NB4 (cell line): ENCODE data around the gene MEGF6.

Source experiments
- DNase-seq: peaks from one replicate; pipeline ENCODE4 v3.0.0; 2010; ENCODE audit warnings: low read depth
- H3K4me3 ChIP-seq: one replicate; pipeline ENCODE4 v1.5.1; 2011; ENCODE audit warnings: mild to moderate bottlenecking, low read depth, low read length, moderate library complexity
- MYC ChIP-seq: IDR thresholded peaks from 2 replicates; pipeline ENCODE4 v1.6.1; 2011; ENCODE audit warnings: low read depth, low read length
- POLR2A ChIP-seq: IDR thresholded peaks from 2 replicates; pipeline ENCODE4 v1.6.1; 2011; ENCODE audit warnings: mild to moderate bottlenecking; ENCODE audit not compliant: insufficient read length; ENCODE audit errors: extremely low read depth
- TF ChIP-seq, protein P1 (sequence below): IDR thresholded peaks from one replicate; pipeline ENCODE4 v1.5.1; 2012; ENCODE audit warnings: low read depth, low read length
- TF ChIP-seq, protein P2 (sequence below): IDR thresholded peaks from 2 replicates; pipeline ENCODE4 v1.6.1; 2011; ENCODE audit warnings: low read depth, low read length

Gene MEGF6

DNA sequence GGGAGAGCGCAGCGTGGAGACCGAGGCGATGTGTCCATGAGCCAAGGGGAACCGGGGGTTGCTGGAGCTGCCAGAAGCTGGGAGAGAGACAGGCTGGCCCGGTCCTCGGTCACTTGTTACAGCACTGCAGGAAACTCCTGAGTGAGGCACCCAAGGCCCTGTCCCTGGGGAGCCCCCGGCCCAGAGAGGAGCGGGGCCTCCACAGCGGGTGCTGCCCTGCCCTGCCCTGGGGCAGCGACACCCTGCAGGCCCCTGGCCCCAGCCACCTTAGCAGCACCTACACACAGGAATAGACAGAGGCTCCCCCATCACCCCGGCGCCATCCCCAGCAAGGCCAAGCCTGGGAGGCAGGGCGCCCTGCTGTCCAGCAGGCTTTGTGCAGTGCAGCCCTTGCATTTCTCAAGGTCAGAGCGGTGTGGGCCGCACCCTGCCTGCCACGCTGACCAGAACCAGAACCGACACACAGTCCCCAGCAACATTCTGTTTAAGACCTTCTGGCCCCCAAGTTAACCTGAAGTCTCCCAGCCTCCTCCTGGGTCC, 6.6 kb upstream of the MEGF6 start:
- no peak for DNase-seq
- H3K4me3 ChIP-seq: no peak overlapping the region
- no peak for TF ChIP-seq MYC
- TF ChIP-seq, protein P1, sequence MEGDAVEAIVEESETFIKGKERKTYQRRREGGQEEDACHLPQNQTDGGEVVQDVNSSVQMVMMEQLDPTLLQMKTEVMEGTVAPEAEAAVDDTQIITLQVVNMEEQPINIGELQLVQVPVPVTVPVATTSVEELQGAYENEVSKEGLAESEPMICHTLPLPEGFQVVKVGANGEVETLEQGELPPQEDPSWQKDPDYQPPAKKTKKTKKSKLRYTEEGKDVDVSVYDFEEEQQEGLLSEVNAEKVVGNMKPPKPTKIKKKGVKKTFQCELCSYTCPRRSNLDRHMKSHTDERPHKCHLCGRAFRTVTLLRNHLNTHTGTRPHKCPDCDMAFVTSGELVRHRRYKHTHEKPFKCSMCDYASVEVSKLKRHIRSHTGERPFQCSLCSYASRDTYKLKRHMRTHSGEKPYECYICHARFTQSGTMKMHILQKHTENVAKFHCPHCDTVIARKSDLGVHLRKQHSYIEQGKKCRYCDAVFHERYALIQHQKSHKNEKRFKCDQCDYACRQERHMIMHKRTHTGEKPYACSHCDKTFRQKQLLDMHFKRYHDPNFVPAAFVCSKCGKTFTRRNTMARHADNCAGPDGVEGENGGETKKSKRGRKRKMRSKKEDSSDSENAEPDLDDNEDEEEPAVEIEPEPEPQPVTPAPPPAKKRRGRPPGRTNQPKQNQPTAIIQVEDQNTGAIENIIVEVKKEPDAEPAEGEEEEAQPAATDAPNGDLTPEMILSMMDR: no peak
- TF ChIP-seq POLR2A: no peak
- TF ChIP-seq, protein P2, sequence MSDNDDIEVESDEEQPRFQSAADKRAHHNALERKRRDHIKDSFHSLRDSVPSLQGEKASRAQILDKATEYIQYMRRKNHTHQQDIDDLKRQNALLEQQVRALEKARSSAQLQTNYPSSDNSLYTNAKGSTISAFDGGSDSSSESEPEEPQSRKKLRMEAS: no peak

DNA sequence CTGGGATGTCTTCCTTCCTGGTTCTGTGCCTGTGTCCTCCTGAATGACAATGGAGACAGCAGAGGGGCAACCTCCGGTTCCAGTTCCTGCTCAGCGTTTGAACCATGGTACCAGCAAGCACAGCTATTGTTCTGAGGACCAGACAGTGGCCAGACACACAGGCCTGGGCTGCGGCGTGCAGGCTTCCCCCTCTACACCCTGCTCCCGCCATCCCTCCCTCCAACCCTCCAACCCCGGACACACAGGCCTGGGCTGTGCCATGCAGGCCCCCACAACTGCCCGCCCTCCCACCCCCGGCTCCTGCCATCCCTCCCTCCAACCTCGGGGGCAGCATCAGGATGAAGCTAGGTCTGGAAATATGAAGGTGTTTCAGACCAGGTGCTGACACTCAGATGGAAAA, 5.6 kb upstream of the MEGF6 start:
- H3K4me3 ChIP-seq: no peak overlapping the region
- no peak for DNase-seq
- TF ChIP-seq POLR2A (no peak), MYC (no peak)
- TF ChIP-seq, protein P1: no peak
- TF ChIP-seq, protein P2: no peak

DNA sequence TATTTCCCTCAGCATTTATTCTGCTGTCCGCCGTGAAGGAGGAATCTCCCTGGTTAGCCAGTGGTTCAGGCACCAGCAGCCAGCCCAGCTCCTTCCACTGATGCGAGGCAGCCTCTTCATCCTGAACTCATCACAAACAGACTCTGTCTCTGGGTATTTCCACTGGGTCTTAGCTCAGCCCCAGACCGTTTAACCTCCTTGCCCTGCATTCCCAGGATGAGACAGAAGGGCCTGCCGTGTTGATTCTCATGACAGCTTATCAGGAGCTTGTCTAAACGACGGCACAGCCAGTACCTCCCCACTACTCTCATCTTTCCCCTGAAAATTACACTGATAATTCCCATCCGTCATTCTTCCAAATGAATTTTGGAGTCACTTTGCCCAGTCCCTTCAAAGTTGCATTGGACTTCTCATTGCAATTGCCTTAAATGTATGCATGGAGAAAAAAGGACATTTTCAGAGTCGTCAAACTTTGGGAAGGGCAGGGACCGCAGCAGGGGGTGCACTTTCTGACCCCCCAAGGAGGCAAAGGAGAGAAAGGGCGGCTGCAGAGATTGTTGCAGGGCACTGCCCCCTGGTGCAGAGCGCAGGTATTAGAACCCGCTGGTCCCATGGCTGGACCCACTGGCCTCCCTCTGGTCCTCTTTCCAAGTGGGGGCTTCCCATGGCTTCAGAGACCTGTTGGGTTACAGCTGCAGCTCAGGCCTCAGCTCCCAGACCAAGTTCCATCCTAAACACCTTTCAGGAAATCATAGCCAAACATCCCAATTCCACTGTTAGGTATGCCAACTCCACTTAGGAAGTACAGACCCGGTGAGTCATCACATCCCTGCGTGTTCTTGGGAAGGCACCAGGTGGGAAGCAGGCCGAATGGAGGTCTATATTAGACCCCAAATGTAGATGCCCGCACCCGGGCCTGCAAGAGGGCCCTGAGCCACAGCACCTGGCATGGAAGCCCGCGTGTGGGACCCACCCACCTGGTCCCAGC, 3.7 kb upstream of the MEGF6 start:
- no peak for DNase-seq
- TF ChIP-seq, protein P1: peak; percentile 64
- no peak for TF ChIP-seq POLR2A
- no peak overlapping the region for H3K4me3 ChIP-seq

DNA sequence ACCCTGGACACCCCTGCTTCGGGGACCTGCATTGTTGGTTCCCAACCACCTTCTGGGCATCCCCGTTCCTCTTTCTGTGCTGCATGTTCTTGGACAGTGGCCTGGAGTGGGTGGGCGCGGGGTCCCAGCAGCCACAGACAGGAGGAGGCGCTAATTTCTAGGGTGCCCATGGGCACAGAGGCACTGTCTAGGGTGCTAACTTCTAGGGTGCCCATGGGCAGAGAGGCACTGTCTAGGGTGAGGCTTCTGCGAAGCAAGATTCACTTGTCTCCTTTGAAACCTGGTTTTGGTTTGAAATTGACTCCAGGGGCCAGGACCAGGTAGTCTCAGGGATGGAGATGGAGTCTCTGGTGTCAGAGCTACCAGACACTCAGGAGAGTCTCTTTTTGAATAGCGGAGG, 815 bp upstream of the MEGF6 start:
- DNase-seq: no peak
- H3K4me3 ChIP-seq: no peak overlapping the region
- no peak for TF ChIP-seq POLR2A
- TF ChIP-seq MYC: no peak
- TF ChIP-seq, protein P2: no peak
- TF ChIP-seq, protein P1: no peak

DNA sequence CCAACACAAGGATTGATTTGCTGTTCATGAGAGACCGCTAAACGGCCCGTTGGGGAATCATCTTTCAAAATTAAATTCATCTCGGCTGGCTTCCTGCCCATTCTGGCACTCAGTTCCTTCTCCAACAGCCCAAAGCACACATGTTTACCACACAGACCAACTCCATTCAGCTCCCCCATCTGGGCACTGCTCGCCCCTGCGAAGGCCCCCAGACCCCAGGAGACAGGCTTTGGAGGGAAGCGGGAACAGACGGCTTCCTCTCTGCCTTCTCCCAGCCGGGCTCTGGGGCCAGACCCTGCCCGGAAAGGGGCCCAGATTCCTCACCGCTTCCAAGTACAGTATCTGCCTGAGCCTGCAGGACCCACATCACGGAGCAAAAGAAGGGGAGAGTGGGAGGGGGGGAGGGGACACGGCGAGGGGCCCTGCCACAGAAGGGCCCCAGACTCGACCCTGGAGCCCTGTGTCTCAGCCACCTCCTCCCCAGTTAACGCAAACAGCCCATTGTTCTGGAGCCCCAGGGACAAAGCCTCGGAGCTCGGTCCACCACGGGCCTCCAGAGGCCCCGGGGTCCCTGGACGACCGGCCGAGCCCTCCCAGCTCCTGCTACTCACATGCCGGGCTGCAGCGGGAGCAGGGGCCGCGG, 660 bp downstream of the MEGF6 start:
- peak; percentile 36; the same call in 1 of the 2 replicates for TF ChIP-seq MYC
- TF ChIP-seq, protein P2: peak; percentile 30; the same call in 1 of the 2 replicates
- TF ChIP-seq, protein P1: no peak
- TF ChIP-seq POLR2A: no peak
- H3K4me3 ChIP-seq: peak overlapping the region; percentile 38
- DNase-seq: peak; percentile 76
